Omental fat pad (tissue), 4 donors: ENCODE data around the gene NASP. TPM values are rescaled to one million over a fixed set of nuclear protein-coding genes. Genes with fewer than 3 reads are reported as not detected.

Experiments
- ATAC-seq: fragments of 150-250 bp; one replicate; pipeline ENCODE4 v1.9.1; 2016; ENCODE audit warnings: mild to moderate bottlenecking, moderate library complexity; ENCODE audit not compliant: low FRiP score
- DNase-seq: peaks from one replicate; pipeline ENCODE4 v3.0.0-alpha.2; 2019; ENCODE audit warnings: low spot score
- CTCF ChIP-seq, 3 donors: fragments of 450-650 bp; IDR thresholded peaks; one replicate each; pipeline ENCODE4 v1.5.1; 2016 to 2017; ENCODE audit warnings: antibody characterized with exemption in 3 of 3, mild to moderate bottlenecking in 3 of 3, moderate library complexity in 2 of 3
- total RNA-seq, 4 donors: library from RNA; depleted of rRNA; stranded (reverse); fragments of >200 nt; gene quantifications; one replicate each; pipeline ENCODE4 v1.1.0, GENCODE V29; 2016

Gene NASP
- total RNA-seq, 4 donors from 2014 or later, result 48.0 to 96.5 (median 80.6) TPM

- ATAC-seq (no peak), DNase-seq (no peak)
- TF ChIP-seq CTCF (IDR thresholded peaks at IDR 0.05), result no peak
These were observed 39.3 kb upstream of the NASP start for GRCh38 chr1:45544530-45544929.

DNA sequence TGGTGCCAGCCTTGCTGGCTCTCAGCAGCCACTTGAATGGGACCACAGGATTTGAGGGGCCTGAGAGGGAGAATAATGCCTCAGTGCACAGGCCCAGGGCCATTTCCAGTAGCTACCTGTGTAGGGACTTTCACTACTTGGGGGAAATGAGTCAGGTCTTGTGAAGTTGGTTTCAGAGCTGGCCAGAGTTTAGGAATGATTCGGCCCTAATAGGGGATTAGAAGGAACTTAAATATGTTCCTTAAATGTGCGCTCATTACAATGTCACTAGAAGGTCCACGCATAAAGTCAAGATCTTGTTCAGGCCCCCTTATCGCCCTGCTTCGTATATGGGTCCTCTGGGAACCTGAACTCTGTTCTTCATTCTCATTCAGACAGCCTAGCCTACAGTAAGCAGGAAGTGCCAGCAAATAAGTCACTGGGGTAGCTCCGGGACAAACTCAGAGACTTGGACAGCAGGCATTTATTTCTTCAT, 38.8 kb upstream of the NASP start:
- TF ChIP-seq CTCF (IDR thresholded peaks at IDR 0.05), result no peak

DNA sequence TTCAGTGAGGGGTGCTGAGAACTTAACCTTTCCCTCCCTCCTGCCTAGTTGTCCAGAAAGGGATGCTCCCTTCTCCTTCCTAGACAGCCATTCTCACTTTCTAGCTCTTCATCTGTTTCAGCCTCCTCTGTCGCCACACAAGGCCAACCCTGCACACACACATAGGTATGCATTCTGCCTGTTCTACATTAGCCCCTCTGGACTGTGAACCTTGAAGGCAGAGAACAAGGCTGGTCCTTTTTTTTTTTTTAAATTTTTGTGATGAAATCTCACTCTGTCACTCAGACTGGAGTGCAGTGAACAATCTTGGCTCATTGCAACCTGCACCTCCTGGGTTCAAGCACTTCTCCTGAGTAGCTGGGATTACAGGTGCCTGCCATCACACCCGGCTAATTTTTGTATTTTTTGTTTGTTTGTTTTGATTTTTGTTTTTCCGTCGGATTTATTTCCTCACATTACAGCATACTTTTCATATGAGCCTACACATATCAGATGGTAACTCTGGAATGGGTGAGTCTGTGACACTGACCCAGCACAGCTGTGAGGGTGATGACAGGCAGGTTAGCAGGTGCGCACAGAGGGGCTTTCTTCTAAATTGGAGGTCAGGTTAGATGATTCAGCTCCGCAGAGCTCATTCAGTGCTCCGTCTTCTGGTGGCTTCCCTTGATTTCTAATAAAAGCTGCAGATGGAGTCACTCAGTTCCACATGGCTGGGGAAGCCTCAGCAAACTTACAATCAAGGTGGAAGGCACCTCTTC, 38.1 kb upstream of the NASP start:
- ATAC-seq, result no peak
- DNase-seq, result no peak

More for the DNA sequence above, 38.8 kb upstream of the NASP start:
- ATAC-seq (no peak), DNase-seq (no peak)

GRCh38 chr1:45550401-45551351, 33.2 kb upstream of the NASP start, which contains the start of gene AKR1A1:
TSS of gene AKR1A1 (plus strand) at chr1:45550826. CDS start at chr1:45561795, 10,969 bp downstream.
- DNase-seq (peak; percentile 64), ATAC-seq (peak; percentile 96)
- TF ChIP-seq CTCF (IDR thresholded peaks at IDR 0.05), result no peak

More for the DNA sequence above, 38.1 kb upstream of the NASP start:
- TF ChIP-seq CTCF (IDR thresholded peaks at IDR 0.05), result no peak

DNA sequence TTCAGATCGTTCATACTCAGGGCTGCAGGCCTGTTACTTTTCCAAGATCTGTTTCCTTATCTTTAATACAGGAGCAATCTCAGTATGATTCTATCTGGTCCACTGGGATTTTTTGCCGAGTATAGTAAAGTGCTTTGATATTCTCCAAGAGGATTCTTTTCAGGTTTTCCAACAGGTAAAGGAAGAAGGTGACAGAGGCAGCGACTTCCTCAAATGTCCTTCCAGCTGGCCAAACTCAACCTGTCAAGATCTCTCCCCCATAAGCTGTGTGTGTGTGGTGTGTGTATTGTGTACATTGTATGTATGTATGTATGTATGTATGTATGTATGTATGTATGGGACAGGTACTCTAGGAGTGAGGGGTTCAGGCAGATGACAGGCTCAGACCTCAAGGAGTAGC, 32.2 kb upstream of the NASP start:
- DNase-seq (no peak), ATAC-seq (no peak)
- TF ChIP-seq CTCF (IDR thresholded peaks at IDR 0.05), result no peak

DNA sequence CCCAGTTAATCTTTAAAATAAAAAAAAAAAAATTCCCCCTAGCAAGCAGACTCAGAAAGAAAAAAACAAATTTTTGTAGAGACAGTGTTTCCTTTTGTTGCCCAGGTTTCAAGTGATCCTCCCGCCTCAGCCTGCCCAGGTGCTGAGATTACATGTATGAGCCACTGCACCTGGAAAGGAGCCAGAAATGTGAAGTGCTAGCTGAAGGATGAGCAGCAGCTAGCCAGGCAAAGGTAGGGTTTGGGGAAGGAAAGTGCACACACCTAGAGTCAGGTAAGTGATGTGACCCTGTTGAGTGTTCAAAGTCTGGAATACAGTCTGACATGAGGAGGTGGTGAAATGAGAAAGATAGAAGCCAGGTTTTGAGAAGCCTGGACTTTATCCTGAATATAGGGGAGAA, 31.5 kb upstream of the NASP start:
- no peak for DNase-seq
- no peak for TF ChIP-seq CTCF (IDR thresholded peaks at IDR 0.05)
- ATAC-seq, result no peak
